Measurements from ENCODE around the gene OTOP2. TPM values are rescaled to one million over a fixed set of nuclear protein-coding genes. Genes with fewer than 3 reads are reported as not detected.
"Not testable (repeated sequence)": the region's sequence is repeated elsewhere in the genome, so short reads cannot be mapped to it uniquely, and the experiment has no call there.

OTOP2 gene
- total RNA-seq, 4 donors from 2014 or later = not detected

- Histone ChIP-seq H3K36me3 (no peaks in the 10 kb centered on the region), H3K4me1 (peaks cover 0 to 8% of the 10 kb centered on the region in 2 donors), H3K27me3 (no peaks in the 10 kb centered on the region), H3K27ac (no peak overlapping the region), H3K9me3 (no peaks in the 10 kb centered on the region), H3K4me3 (replicated peaks in 1 of 3) (no peak overlapping the region)
- no peak for DNase-seq
- TF ChIP-seq POLR2A (IDR thresholded peaks at IDR 0.05) (no peak), CTCF (IDR thresholded peaks at IDR 0.05) (no peak)
- 95 to 100% methylated on average over 4 to 5 of the region's 12 CpGs for WGBS, 2 donors
- intact Hi-C loops (cut with DNase I) = loop anchor here (5.0 kb wide), 2 partner anchors 148 to 238 kb away; no protein-coding TSS in a partner anchor
Measured at GRCh38 chr17:74964246-74964761, 40.2 kb downstream of the OTOP2 start.

GRCh38 chr17:74964988-74965622 lies 41.0 kb downstream of the OTOP2 start:
- Histone ChIP-seq H3K4me1 (peaks cover 0 to 8% of the 10 kb centered on the region in 2 donors), H3K36me3 (no peaks in the 10 kb centered on the region), H3K9me3 (no peaks in the 10 kb centered on the region), H3K27me3 (no peaks in the 10 kb centered on the region), H3K27ac (no peak overlapping the region), H3K4me3 (replicated peaks in 1 of 3) (no peak overlapping the region)
- intact Hi-C loops (cut with DNase I) = loop anchor here (5.0 kb wide), 2 partner anchors 147 to 237 kb away; no protein-coding TSS in a partner anchor
- 85 to 88% methylated on average over 14 of the region's 14 CpGs for WGBS, 2 donors
- DNase-seq = no peak
- TF ChIP-seq POLR2A (IDR thresholded peaks at IDR 0.05) (no peak), CTCF (IDR thresholded peaks at IDR 0.05) (no peak)

- H3K9me3 ChIP-seq = no peaks in the 10 kb centered on the region
- no peak for DNase-seq
- TF ChIP-seq CTCF (IDR thresholded peaks at IDR 0.05) (no peak), POLR2A (IDR thresholded peaks at IDR 0.05) (no peak)
- H3K27me3 ChIP-seq = no peaks in the 10 kb centered on the region
- intact Hi-C loops (cut with DNase I) = no loop called here
- no peaks in the 10 kb centered on the region for H3K36me3 ChIP-seq
- H3K27ac ChIP-seq = no peak overlapping the region
- 73 to 81% methylated on average over 2 to 3 of the region's 5 CpGs for WGBS, 2 donors
- H3K4me1 ChIP-seq = peaks cover 3 to 18% of the 10 kb centered on the region in 2 donors
- no peak overlapping the region for H3K4me3 ChIP-seq (replicated peaks in 1 of 3)
Measured at GRCh38 chr17:74968361-74968780, 44.3 kb downstream of the OTOP2 start.

GRCh38 chr17:74969501-74969900 lies 45.4 kb downstream of the OTOP2 start:
- DNase-seq; intact Hi-C loops (cut with DNase I): not testable (repeated sequence)
- WGBS, 2 donors = 85 to 92% methylated on average over 5 of the region's 5 CpGs

GRCh38 chr17:74970395-74970794 lies 46.3 kb downstream of the OTOP2 start:
- H3K27ac ChIP-seq = peak overlapping the region in 1 of 3 donors; percentile 63
- intact Hi-C loops (cut with DNase I) = no loop called here
- peak in 1 of 2 donors; percentile 28 for DNase-seq
- no peaks in the 10 kb centered on the region for H3K36me3 ChIP-seq
- no peaks in the 10 kb centered on the region for H3K27me3 ChIP-seq
- no peak for TF ChIP-seq CTCF (IDR thresholded peaks at IDR 0.05)
- no peak for TF ChIP-seq POLR2A (IDR thresholded peaks at IDR 0.05)
- peaks cover 3 to 18% of the 10 kb centered on the region in 2 donors for H3K4me1 ChIP-seq
- WGBS, 2 donors = 84 to 90% methylated on average over 2 to 3 of the region's 3 CpGs
- no peak overlapping the region for H3K4me3 ChIP-seq (replicated peaks in 1 of 3)
- H3K9me3 ChIP-seq = no peaks in the 10 kb centered on the region

More at GRCh38 chr17:74969501-74969900, 45.4 kb downstream of the OTOP2 start:
- not testable (repeated sequence) for H3K27ac ChIP-seq; H3K4me3 ChIP-seq (replicated peaks in 1 of 3); H3K9me3 ChIP-seq; H3K27me3 ChIP-seq; H3K36me3 ChIP-seq
- H3K4me1 ChIP-seq = peaks cover 3 to 18% of the 10 kb centered on the region in 2 donors

Measured in thyroid gland (tissue), 4 donors.